ENCODE data around the gene MYO1H.
"Not testable (repeated sequence)": the region's sequence is repeated elsewhere in the genome, so short reads cannot be mapped to it uniquely, and the experiment has no call there.

Gene MYO1H

GRCh38 chr12:109451400-109451799 lies 103.7 kb downstream of the MYO1H start:
- no peak for DNase-seq

DNA sequence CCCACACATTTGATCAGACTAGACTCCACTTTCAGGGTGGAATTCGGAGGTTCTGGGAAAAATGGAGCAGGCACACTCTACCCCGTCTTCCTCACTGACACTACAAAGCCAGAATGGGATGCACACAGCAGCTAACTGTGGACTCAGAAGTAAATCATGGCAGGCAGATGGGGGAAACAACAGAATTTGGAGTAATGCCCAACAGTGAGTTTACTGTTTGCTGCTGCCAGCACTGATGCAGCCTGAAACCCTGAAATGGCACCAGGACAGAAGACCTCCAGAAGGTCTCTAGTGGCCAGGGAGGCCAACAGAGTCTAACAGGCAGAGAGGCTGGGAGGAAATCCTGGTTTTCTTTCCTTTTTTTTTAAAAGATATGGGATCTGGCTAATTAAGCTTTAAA lies 104.8 kb downstream of the MYO1H start:
- peak; percentile 23 for DNase-seq

GRCh38 chr12:109455706-109456105 lies 108.0 kb downstream of the MYO1H start:
- DNase-seq, result no peak

DNA sequence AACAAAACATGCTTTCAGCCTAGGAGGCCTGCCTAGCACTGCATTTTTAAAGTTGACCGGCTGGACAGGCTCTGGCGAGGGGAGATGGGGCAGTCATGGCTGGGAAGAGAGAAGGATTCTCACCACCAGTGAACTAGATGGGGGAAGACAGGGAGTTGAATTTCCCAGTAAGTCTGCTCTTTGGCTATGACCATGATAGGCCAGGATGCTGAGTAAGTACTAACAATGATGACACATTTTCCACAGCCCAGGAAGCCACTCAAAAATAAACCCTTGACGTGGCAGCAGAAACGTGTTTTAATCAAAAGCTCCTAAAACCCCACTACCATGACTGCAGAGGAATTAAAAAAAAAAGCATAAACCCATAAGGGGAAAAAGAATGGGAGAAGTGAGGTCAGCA lies 110.4 kb downstream of the MYO1H start:
- no peak for DNase-seq

- DNase-seq, result no peak
Measured at GRCh38 chr12:109458771-109459208, 111.1 kb downstream of the MYO1H start.

DNA sequence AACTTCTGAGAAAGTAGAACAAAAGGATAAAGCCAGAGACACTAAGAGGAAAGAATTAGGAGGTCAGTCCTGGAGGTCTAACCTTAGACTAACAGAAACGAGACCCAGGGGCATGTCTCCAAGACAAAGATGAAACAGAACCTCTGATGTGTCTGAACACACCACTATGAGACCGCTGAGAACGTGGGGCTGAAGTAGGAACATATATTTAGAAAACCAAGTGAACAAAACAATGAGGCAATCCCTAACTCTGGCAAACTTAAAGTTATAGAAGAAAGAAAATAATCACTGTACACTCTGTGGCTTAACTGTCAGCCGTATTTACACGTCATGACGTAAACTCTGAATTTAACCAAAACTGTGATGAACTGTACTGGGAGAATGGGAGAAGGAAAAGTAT lies 111.5 kb downstream of the MYO1H start:
- no peak for DNase-seq

- DNase-seq, result no peak
Measured at GRCh38 chr12:109460538-109460937, 112.8 kb downstream of the MYO1H start.

GRCh38 chr12:109461049-109461845 lies 113.5 kb downstream of the MYO1H start:
- no peak for DNase-seq

GRCh38 chr12:109461846-109462756 lies 114.4 kb downstream of the MYO1H start:
- no peak for DNase-seq

- no peak for DNase-seq
Measured at GRCh38 chr12:109462868-109463692, 115.4 kb downstream of the MYO1H start.

- DNase-seq, result no peak
Measured at GRCh38 chr12:109463756-109464155, 116.1 kb downstream of the MYO1H start.

DNA sequence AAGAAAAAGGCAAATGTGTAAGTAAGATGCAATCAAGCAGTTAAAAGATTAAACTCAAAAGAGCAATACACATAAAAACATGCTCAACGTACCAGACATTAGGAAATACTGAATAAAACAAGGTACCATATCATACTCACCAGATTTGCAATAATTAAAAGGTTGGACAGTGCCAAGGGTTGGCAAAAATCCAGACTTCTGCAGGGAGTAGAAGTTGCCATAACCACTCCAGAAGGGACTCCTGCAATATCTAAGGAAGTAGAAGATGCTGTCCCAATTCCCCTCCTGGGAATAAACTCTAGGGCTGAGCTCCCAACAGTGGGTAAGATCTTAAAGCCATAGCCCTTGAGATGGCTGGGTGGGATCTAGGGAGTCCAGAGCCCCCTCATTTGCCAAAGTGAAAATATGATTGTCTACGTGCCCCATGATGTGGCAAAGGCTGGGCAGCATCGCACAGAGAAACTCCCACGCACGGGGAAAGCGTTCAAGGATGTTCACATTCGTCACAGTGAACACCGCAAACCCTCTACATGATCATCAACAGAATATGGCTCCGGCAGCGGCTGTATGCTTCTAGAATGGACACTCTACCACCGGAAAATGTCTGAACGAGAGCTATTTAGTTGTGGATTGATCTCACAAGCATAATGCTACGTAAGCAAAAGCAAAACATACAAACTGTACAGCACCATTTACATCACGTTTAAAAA lies 117.1 kb downstream of the MYO1H start:
- no peak for DNase-seq

DNA sequence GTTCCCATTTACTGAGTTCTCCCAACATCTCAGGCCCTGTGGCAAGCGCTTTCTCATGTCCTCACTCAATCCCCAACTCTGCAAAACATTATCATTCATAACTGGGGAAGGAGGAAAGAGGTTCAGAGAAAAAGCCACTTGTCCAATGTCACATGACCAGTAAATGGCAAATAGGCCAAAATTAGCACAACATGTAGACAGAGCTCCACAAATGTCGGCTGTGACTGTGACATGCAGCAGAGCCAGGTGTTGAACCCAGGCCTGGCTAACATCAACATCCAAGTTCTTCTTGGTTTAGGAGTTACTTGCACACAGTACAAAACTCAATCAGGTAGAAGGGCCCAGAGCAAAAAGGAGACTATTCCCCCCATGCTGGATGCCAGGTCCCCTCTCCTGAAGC lies 118.6 kb downstream of the MYO1H start:
- DNase-seq, result no peak

DNA sequence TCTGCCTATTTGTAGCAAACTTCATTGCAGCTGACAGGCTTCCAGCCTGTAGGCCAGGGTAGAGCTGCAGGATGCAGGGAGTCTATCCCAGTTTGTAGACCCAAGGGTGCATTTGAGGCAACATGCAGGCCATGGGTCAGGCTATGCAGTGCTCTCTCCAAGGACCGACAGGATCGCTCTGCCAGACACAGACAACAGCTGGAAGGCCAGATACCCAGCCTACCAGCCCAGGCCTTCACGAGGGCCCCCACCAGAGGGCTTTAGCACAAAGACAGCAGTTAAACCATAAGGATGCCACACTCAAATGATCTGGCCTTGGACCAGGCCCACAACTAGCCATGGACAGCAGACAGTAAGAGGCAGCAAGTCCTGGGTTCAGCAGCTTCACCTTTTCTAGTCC lies 119.1 kb downstream of the MYO1H start:
- no peak for DNase-seq

- DNase-seq, result no peak
Measured at GRCh38 chr12:109467978-109468676, 120.4 kb downstream of the MYO1H start.

- DNase-seq, result no peak
Measured at GRCh38 chr12:109469517-109469916, 121.8 kb downstream of the MYO1H start.

GRCh38 chr12:109473006-109473405 lies 125.3 kb downstream of the MYO1H start:
- DNase-seq, result no peak

- DNase-seq, result not testable (repeated sequence)
Measured at GRCh38 chr12:109473526-109474270, 126.0 kb downstream of the MYO1H start.

GRCh38 chr12:109475121-109475520 lies 127.4 kb downstream of the MYO1H start:
- DNase-seq, result no peak

GRCh38 chr12:109475993-109476806 lies 128.5 kb downstream of the MYO1H start:
- DNase-seq, result no peak
